ENCODE data around the gene OSBPL5.

DNA sequence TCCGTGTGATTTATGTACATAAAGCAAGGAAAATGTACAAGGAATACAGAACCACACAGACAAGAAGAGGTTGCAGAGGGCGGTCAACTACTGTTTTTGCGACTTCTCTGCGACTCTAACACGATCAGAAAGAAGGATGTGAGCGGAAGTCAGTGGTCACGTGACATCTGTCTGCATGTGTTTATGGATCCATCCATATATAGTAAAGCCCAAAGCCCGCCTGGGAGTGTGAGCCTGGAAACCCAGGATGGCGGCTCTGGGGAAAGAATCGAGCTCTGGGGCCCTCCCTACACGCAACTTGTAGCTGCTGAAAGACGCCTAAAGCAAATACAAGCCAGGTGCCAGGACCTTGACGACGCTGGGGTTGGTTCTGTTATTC lies 8.8 kb downstream of the OSBPL5 start:
- TF ChIP-seq, protein P1, sequence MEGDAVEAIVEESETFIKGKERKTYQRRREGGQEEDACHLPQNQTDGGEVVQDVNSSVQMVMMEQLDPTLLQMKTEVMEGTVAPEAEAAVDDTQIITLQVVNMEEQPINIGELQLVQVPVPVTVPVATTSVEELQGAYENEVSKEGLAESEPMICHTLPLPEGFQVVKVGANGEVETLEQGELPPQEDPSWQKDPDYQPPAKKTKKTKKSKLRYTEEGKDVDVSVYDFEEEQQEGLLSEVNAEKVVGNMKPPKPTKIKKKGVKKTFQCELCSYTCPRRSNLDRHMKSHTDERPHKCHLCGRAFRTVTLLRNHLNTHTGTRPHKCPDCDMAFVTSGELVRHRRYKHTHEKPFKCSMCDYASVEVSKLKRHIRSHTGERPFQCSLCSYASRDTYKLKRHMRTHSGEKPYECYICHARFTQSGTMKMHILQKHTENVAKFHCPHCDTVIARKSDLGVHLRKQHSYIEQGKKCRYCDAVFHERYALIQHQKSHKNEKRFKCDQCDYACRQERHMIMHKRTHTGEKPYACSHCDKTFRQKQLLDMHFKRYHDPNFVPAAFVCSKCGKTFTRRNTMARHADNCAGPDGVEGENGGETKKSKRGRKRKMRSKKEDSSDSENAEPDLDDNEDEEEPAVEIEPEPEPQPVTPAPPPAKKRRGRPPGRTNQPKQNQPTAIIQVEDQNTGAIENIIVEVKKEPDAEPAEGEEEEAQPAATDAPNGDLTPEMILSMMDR (IDR thresholded peaks at IDR 0.05; ENCODE audit: low read depth, low read length, poor library complexity, severe bottlenecking) = no peak
- no peak for TF ChIP-seq EZH2phosphoT487 (IDR thresholded peaks at IDR 0.05; ENCODE audit: borderline replicate concordance, low read length)
